Gastrocnemius medialis (tissue), 4 donors: ENCODE results near the gene PYROXD2.

Experiments used
- POLR2A ChIP-seq, 2 donors: fragments of 450-650 bp; IDR thresholded peaks; one replicate each; pipeline ENCODE4 v1.6.1; 2017; ENCODE audit warnings: antibody characterized with exemption in 2 of 2, mild to moderate bottlenecking in 2 of 2, moderate library complexity in 2 of 2
- TF ChIP-seq, protein P1 (sequence below), 5 experiments: fragments of 450-650 bp in 3 of 5; fragments of 200-600 bp in 2 of 5; sonication (generic) in 2 of 5; IDR thresholded peaks in 4 of 5; conservative IDR thresholded peaks in 1 of 5; 1 replicate in 4 of 5; 2 replicates in 1 of 5; pipeline ENCODE4 v1.5.1; 2016 to 2019; ENCODE audit warnings: antibody characterized with exemption in 5 of 5, mild to moderate bottlenecking in 3 of 5, moderate library complexity in 3 of 5

DNA sequence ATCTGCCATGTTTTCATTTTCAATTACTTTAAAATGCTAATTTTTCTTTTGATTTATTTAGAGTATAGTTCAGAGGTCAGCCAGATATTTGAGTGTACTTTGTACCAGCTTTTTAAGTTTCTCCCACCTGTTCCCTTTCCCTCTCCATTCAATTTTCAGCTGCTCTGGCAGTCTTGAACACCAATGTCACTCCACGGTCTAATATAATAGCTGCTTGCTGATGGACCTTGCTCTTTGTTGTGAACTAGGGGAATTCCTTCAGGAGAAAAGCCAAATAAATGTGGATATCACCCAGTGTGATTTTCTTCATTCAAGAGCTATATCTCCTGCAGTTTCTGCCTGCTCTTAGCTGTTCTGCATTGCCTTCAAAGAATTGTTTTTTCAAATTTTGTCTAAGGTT, 35.6 kb upstream of the PYROXD2 start:
- TF ChIP-seq, protein P1, sequence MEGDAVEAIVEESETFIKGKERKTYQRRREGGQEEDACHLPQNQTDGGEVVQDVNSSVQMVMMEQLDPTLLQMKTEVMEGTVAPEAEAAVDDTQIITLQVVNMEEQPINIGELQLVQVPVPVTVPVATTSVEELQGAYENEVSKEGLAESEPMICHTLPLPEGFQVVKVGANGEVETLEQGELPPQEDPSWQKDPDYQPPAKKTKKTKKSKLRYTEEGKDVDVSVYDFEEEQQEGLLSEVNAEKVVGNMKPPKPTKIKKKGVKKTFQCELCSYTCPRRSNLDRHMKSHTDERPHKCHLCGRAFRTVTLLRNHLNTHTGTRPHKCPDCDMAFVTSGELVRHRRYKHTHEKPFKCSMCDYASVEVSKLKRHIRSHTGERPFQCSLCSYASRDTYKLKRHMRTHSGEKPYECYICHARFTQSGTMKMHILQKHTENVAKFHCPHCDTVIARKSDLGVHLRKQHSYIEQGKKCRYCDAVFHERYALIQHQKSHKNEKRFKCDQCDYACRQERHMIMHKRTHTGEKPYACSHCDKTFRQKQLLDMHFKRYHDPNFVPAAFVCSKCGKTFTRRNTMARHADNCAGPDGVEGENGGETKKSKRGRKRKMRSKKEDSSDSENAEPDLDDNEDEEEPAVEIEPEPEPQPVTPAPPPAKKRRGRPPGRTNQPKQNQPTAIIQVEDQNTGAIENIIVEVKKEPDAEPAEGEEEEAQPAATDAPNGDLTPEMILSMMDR (IDR thresholded peaks at IDR 0.05 in 4 of 5, conservative IDR thresholded peaks at IDR 0.05 in 1 of 5), result no peak
- TF ChIP-seq POLR2A (IDR thresholded peaks at IDR 0.05), result no peak
